B cell (primary cell): ENCODE measurements around the gene RHOA.

ENCODE experiments used
- CTCF ChIP-seq: fragments of 200-600 bp; IDR thresholded peaks from one replicate; pipeline ENCODE4 v1.8.0; 2022; ENCODE audit warnings: antibody characterized with exemption, mild to moderate bottlenecking
- EZH2 ChIP-seq: IDR thresholded peaks from 2 replicates; pipeline ENCODE4 v1.6.1; 2012; ENCODE audit warnings: borderline replicate concordance, low read depth, mild to moderate bottlenecking, moderate library complexity, low read length; ENCODE audit not compliant: insufficient read depth, poor library complexity, severe bottlenecking

DNA sequence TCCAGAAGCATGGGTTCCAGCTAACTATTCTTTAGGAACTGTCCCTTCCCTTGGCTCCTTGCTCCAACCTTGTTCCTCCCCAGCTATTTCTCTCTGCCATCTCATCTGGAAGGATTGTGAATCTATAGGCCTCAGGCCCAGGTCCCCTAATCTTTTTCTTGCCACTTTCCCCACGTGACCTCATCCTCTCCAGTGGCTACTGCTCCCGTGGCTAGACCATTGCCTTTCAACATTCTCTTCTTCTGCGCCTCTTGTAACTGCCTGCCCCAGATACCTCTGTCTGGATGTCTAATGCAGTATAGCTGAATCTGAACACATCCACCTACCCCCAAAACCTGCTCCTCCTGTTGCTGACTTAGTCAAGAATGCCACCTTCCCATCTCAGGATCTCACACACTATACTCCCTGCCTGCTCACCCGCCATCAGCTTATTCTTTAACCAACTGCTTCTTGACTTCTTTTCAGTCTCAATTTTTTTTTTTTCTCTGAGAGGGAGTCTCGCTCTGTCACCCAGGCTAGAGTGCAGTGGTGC is 58.8 kb downstream of the RHOA start:
- TF ChIP-seq CTCF (no peak), EZH2 (no peak)
